HepG2 (cell line): ENCODE results near the gene PTGDS. TPM values are rescaled to one million over a fixed set of nuclear protein-coding genes. Genes with fewer than 3 reads are reported as not detected.

ENCODE experiments used
- CBFB ChIP-seq: sonication (generic); formaldehyde crosslinking; IDR thresholded peaks from 2 replicates; pipeline ENCODE4 v1.4.0; 2020; ENCODE audit warnings: missing genetic modification reagents
- CENPX ChIP-seq: sonication (generic); formaldehyde crosslinking; IDR thresholded peaks from 2 replicates; pipeline ENCODE4 v1.9.0; 2021; ENCODE audit warnings: mild to moderate bottlenecking, missing genetic modification reagents, moderate library complexity
- ELF1 ChIP-seq: sonication (generic); formaldehyde crosslinking; IDR thresholded peaks from 2 replicates; pipeline ENCODE4 v1.4.0; 2020; ENCODE audit warnings: missing genetic modification reagents
- EZH2 ChIP-seq: conservative IDR thresholded peaks from 2 replicates; pipeline ENCODE4 v1.6.1; 2012; ENCODE audit warnings: mild to moderate bottlenecking, low read depth, low read length, moderate library complexity
- FOSL1 ChIP-seq: sonication (generic); formaldehyde crosslinking; IDR thresholded peaks from 2 replicates; pipeline ENCODE4 v1.9.0; 2021; ENCODE audit warnings: missing genetic modification reagents, borderline replicate concordance
- FOXK1 ChIP-seq: sonication (generic); formaldehyde crosslinking; IDR thresholded peaks from 2 replicates; pipeline ENCODE4 v1.4.0; 2020; ENCODE audit warnings: low read depth, missing genetic modification reagents, borderline replicate concordance
- JUN ChIP-seq: sonication (generic); formaldehyde crosslinking; IDR thresholded peaks from 2 replicates; pipeline ENCODE4 v1.4.0; 2020; ENCODE audit warnings: mild to moderate bottlenecking, missing genetic modification reagents
- MAF1 ChIP-seq: sonication (generic); formaldehyde crosslinking; IDR thresholded peaks from 2 replicates; pipeline ENCODE4 v1.5.0; 2020; ENCODE audit warnings: missing genetic modification reagents, borderline replicate concordance
- MATR3 ChIP-seq: sonication (generic); formaldehyde crosslinking; IDR thresholded peaks from 2 replicates; pipeline ENCODE4 v1.4.0; 2020; ENCODE audit warnings: missing genetic modification reagents
- MEF2D ChIP-seq: sonication (generic); formaldehyde crosslinking; IDR thresholded peaks from 2 replicates; pipeline ENCODE4 v1.5.1; 2020; ENCODE audit warnings: mild to moderate bottlenecking, missing genetic modification reagents
- NPAS2 ChIP-seq: sonication (generic); formaldehyde crosslinking; IDR thresholded peaks from 2 replicates; pipeline ENCODE4 v1.8.0; 2022; ENCODE audit warnings: mild to moderate bottlenecking, missing genetic modification reagents, borderline replicate concordance
- SALL1 ChIP-seq: sonication (generic); formaldehyde crosslinking; IDR thresholded peaks from 2 replicates; pipeline ENCODE4 v1.8.0; 2022; ENCODE audit warnings: mild to moderate bottlenecking, missing genetic modification reagents
- SNAPC2 ChIP-seq: sonication (generic); formaldehyde crosslinking; IDR thresholded peaks from 2 replicates; pipeline ENCODE4 v1.8.1; 2022; ENCODE audit warnings: mild to moderate bottlenecking, missing genetic modification reagents
- ZBTB21 ChIP-seq: sonication (generic); formaldehyde crosslinking; IDR thresholded peaks from 2 replicates; pipeline ENCODE4 v1.4.0; 2020; ENCODE audit warnings: missing genetic modification reagents
- ZFP1 ChIP-seq: IDR thresholded peaks from 2 replicates; pipeline ENCODE4 v1.6.1; 2016
- ZFP62 ChIP-seq: sonication (generic); formaldehyde crosslinking; IDR thresholded peaks from 2 replicates; pipeline ENCODE4 v1.4.0; 2020; ENCODE audit warnings: missing genetic modification reagents
- ZNF124 ChIP-seq: sonication (generic); formaldehyde crosslinking; IDR thresholded peaks from 2 replicates; pipeline ENCODE4 v1.4.0; 2020; ENCODE audit warnings: missing genetic modification reagents
- ZNF484 ChIP-seq: sonication (generic); formaldehyde crosslinking; IDR thresholded peaks from 2 replicates; pipeline ENCODE4 v1.5.1; 2020; ENCODE audit warnings: mild to moderate bottlenecking, low read depth, missing genetic modification reagents, borderline replicate concordance
- ZSCAN22 ChIP-seq: sonication (generic); formaldehyde crosslinking; IDR thresholded peaks from 2 replicates; pipeline ENCODE4 v1.4.0; 2020; ENCODE audit warnings: mild to moderate bottlenecking, missing genetic modification reagents
- ZSCAN9 ChIP-seq: IDR thresholded peaks from 2 replicates; pipeline ENCODE4 v1.6.1; 2016; ENCODE audit warnings: borderline replicate concordance
- polyA plus RNA-seq, 8 experiments: library from polyadenylated mRNA; depleted of rRNA in 3 of 8; stranded (reverse) in 7 of 8; unstranded in 1 of 8; fragments of >200 nt; fragmentation: Illumina TruSeq in 4 of 8; extraction: Trizol in 4 of 8; gene quantifications; 2 replicates each; pipeline versions ENCODE4 v1.2.1 to v1.2.3, GENCODE V29; 2011 to 2016; ENCODE audit warnings: low read depth in 4 of 8, missing spikeins in 1 of 8, mixed read lengths in 1 of 8; ENCODE audit not compliant: insufficient read depth in 1 of 8
- total RNA-seq, 5 experiments: library from RNA; depleted of rRNA; stranded (reverse); fragments of >200 nt; fragmentation: Illumina TruSeq; extraction: Trizol; gene quantifications; 2 replicates each; pipeline ENCODE4 v1.2.3, GENCODE V29; 2016; ENCODE audit warnings: low read depth in 1 of 5
- TF ChIP-seq, protein P1 (sequence below): sonication (generic); formaldehyde crosslinking; IDR thresholded peaks from 2 replicates; pipeline ENCODE4 v1.5.0; 2020; ENCODE audit warnings: mild to moderate bottlenecking, missing genetic modification reagents
- TF ChIP-seq, protein P2 (sequence below): sonication (generic); formaldehyde crosslinking; IDR thresholded peaks from 2 replicates; pipeline ENCODE4 v1.8.1; 2023; ENCODE audit warnings: mild to moderate bottlenecking, missing genetic modification reagents
- TF ChIP-seq, protein P3 (sequence below), 2 experiments: sonication (generic) in 1 of 2; formaldehyde crosslinking in 1 of 2; IDR thresholded peaks; 2 replicates each; pipeline versions ENCODE4 v1.4.0 to v1.6.1; 2016 to 2020; ENCODE audit warnings: borderline replicate concordance in 1 of 2, low read depth in 1 of 2, mild to moderate bottlenecking in 1 of 2, missing genetic modification reagents in 1 of 2

PTGDS gene
- total and polyA plus RNA-seq, 2 of the 13 experiments (the other 11 are each of a cell fraction or from before 2014, with no cell fraction given): 0.33 to 0.50 TPM

DNA sequence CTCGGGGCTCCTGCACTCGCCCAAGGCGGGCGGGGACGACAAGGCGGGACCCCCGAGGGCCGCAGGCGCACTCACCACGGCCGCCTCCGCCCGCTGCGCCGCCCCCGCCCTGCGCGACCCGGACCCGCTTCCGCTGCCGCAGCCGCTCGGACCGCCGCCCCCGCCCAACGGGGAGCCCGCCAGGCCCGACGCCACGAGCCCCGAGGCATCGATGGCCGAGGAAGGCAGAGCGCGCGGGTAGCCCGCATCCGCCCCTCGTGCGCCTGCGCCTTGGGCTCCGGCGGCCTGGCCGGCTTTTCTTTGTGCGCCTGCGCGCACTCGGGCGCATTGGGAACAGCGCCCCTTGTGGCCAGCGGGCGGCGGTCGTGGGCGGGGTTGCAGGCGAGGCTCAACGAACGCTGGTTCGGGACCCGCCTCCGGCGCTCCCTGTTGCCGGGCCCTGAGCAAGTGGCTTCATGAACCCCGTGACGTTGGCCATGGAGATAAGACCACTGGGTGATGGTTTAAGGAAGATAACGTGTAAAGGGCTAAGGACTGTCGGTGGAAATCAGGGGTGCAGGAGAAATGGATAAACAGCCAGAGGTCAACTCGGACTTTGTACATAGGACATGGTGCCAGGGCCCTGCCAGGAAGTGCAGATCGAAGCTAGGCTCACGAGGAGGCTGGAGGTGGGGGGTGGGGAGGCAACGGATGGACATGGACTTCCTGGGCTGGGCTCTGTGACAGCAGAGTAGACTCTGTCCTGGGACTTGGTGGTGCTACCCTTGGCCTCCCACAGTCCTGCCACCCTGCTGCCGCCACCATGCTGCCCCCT is 32.6 kb upstream of the PTGDS start, which contains the start of the genes C8G and FBXW5 (continued):
- TF ChIP-seq, protein P1, sequence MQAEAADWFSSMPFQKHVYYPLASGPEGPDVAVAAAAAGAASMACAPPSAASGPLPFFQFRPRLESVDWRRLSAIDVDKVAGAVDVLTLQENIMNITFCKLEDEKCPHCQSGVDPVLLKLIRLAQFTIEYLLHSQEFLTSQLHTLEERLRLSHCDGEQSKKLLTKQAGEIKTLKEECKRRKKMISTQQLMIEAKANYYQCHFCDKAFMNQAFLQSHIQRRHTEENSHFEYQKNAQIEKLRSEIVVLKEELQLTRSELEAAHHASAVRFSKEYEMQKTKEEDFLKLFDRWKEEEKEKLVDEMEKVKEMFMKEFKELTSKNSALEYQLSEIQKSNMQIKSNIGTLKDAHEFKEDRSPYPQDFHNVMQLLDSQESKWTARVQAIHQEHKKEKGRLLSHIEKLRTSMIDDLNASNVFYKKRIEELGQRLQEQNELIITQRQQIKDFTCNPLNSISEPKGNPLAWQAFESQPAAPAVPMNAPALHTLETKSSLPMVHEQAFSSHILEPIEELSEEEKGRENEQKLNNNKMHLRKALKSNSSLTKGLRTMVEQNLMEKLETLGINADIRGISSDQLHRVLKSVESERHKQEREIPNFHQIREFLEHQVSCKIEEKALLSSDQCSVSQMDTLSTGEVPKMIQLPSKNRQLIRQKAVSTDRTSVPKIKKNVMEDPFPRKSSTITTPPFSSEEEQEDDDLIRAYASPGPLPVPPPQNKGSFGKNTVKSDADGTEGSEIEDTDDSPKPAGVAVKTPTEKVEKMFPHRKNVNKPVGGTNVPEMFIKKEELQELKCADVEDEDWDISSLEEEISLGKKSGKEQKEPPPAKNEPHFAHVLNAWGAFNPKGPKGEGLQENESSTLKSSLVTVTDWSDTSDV (CRISPR knock-in tag): no peak
- TF ChIP-seq ZFP1 (CRISPR knock-in tag): no peak
- no peak for TF ChIP-seq CENPX (CRISPR knock-in tag)
- no peak for TF ChIP-seq ZSCAN22 (CRISPR knock-in tag)
- peak; percentile 48; the same call in 1 of the 2 replicates for TF ChIP-seq JUN (CRISPR knock-in tag)
- no peak for TF ChIP-seq SNAPC2 (CRISPR knock-in tag)
- TF ChIP-seq CBFB (CRISPR knock-in tag): no peak; the same call in 1 of the 2 replicates
- TF ChIP-seq ZBTB21 (CRISPR knock-in tag): no peak
- TF ChIP-seq MEF2D (CRISPR knock-in tag): no peak; the same call in 1 of the 2 replicates
- TF ChIP-seq ZNF124 (CRISPR knock-in tag): no peak
- peak; percentile 49; the same call in 1 of the 2 replicates for TF ChIP-seq ZSCAN9 (CRISPR knock-in tag)
- no peak for TF ChIP-seq ZFP62 (CRISPR knock-in tag)
- no peak for TF ChIP-seq MATR3 (CRISPR knock-in tag)
- TF ChIP-seq ELF1 (CRISPR knock-in tag): 0 out of 2 replicates have a peak, but pooled peaks have one; percentile 11
- no peak for TF ChIP-seq FOSL1 (CRISPR knock-in tag)
- TF ChIP-seq EZH2: no peak
- peak; percentile 35; the same call in 1 of the 2 replicates for TF ChIP-seq FOXK1 (CRISPR knock-in tag)
- TF ChIP-seq, protein P2, sequence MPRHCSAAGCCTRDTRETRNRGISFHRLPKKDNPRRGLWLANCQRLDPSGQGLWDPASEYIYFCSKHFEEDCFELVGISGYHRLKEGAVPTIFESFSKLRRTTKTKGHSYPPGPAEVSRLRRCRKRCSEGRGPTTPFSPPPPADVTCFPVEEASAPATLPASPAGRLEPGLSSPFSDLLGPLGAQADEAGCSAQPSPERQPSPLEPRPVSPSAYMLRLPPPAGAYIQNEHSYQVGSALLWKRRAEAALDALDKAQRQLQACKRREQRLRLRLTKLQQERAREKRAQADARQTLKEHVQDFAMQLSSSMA (CRISPR knock-in tag): 0 out of 2 replicates have a peak, but pooled peaks have one; percentile 39
- no peak for TF ChIP-seq NPAS2 (CRISPR knock-in tag)
- TF ChIP-seq, protein P3, sequence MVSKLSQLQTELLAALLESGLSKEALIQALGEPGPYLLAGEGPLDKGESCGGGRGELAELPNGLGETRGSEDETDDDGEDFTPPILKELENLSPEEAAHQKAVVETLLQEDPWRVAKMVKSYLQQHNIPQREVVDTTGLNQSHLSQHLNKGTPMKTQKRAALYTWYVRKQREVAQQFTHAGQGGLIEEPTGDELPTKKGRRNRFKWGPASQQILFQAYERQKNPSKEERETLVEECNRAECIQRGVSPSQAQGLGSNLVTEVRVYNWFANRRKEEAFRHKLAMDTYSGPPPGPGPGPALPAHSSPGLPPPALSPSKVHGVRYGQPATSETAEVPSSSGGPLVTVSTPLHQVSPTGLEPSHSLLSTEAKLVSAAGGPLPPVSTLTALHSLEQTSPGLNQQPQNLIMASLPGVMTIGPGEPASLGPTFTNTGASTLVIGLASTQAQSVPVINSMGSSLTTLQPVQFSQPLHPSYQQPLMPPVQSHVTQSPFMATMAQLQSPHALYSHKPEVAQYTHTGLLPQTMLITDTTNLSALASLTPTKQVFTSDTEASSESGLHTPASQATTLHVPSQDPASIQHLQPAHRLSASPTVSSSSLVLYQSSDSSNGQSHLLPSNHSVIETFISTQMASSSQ (IDR thresholded peaks at IDR 0.05; ENCODE audit: low read depth): no peak
- TF ChIP-seq, protein P3 (CRISPR knock-in tag; IDR thresholded peaks at IDR 0.05; ENCODE audit: borderline replicate concordance): no peak; the same call in 1 of the 2 replicates
- no peak for TF ChIP-seq ZNF484 (CRISPR knock-in tag)
- TF ChIP-seq SALL1 (CRISPR knock-in tag): peak; percentile 27
- no peak for TF ChIP-seq MAF1 (CRISPR knock-in tag)
